CD4-positive, alpha-beta T cell (primary cell): ENCODE results near the gene PSAPL1. TPM values are rescaled to one million over a fixed set of nuclear protein-coding genes. Genes with fewer than 3 reads are reported as not detected.

Source experiments
- ATAC-seq: fragments of 200-7000 bp; cut with Tn5 transposase; one replicate; pipeline ENCODE4 v1.10.0; 2022; ENCODE audit warnings: mild to moderate bottlenecking; ENCODE audit not compliant: poor library complexity
- CTCF ChIA-PET: fragments of 350-600 bp; sonication (Branson Sonifier 250); formaldehyde crosslinking; loops from one replicate; lab custom pipeline; 2021; ENCODE audit warnings: antibody characterized with exemption, inconsistent platforms; lab: Charles Lee
- POLR2A ChIA-PET: fragments of 350-600 bp; sonication (Branson Sonifier 250); formaldehyde crosslinking; loops from one replicate; lab custom pipeline; 2021; ENCODE audit warnings: antibody characterized with exemption, inconsistent platforms; lab: Charles Lee
- DNase-seq, 14 experiments: peaks; one replicate each; pipeline ENCODE4 v3.0.0-alpha.2; 2013 to 2020; ENCODE audit warnings: mixed read lengths in 2 of 14
- H3K27ac ChIP-seq, 2 donors: one replicate each; pipeline versions ENCODE4 v1.5.1 to v1.7.0; 2013; ENCODE audit warnings: low read length in 2 of 2, low read depth in 1 of 2, mild to moderate bottlenecking in 1 of 2
- H3K27me3 ChIP-seq, 2 experiments: 1 replicate in 1 of 2; 2 replicates in 1 of 2; pipeline versions ENCODE4 v1.6.1 to v1.7.0; 2013; ENCODE audit warnings: low read length in 2 of 2, control low read depth in 1 of 2, mild to moderate bottlenecking in 1 of 2, moderate library complexity in 1 of 2; ENCODE audit not compliant: insufficient read depth in 2 of 2, control insufficient read depth in 1 of 2
- H3K36me3 ChIP-seq: one replicate; pipeline ENCODE4 v1.6.1; 2013; ENCODE audit warnings: low read length, control low read depth; ENCODE audit not compliant: insufficient read depth
- H3K4me1 ChIP-seq: one replicate; pipeline ENCODE4 v1.6.1; 2013; ENCODE audit warnings: low read length, control low read depth; ENCODE audit not compliant: insufficient read depth
- H3K4me3 ChIP-seq: one replicate; pipeline ENCODE4 v1.5.1; 2013; ENCODE audit warnings: mild to moderate bottlenecking, low read length, moderate library complexity
- H3K9me3 ChIP-seq, 2 experiments: 1 replicate in 1 of 2; 2 replicates in 1 of 2; pipeline versions ENCODE4 v1.6.1 to v1.7.0; 2013; ENCODE audit warnings: low read length in 2 of 2, mild to moderate bottlenecking in 2 of 2, control low read depth in 1 of 2, moderate library complexity in 1 of 2; ENCODE audit not compliant: control insufficient read depth in 1 of 2, insufficient read depth in 1 of 2
- H3K27ac Mint-ChIP-seq: one replicate; pipeline ENCODE4 v1.8.0; 2020; ENCODE audit warnings: mixed read lengths
- H3K27me3 Mint-ChIP-seq: one replicate; pipeline ENCODE4 v1.8.0; 2021; ENCODE audit warnings: mixed read lengths
- H3K36me3 Mint-ChIP-seq: one replicate; pipeline ENCODE4 v1.8.0; 2021; ENCODE audit warnings: low read depth, mixed read lengths
- H3K4me1 Mint-ChIP-seq: one replicate; pipeline ENCODE4 v1.8.0; 2021; ENCODE audit warnings: low read depth, mixed read lengths
- H3K4me3 Mint-ChIP-seq: one replicate; pipeline ENCODE4 v1.8.0; 2020; ENCODE audit warnings: mild to moderate bottlenecking, mixed read lengths
- H3K9me3 Mint-ChIP-seq: one replicate; pipeline ENCODE4 v1.8.0; 2020; ENCODE audit warnings: mixed read lengths
- intact Hi-C, 2 experiments: fragments of 100-400 bp; cut with DNase I in 1 of 2; cut with micrococcal nuclease in 1 of 2; formaldehyde crosslinking; loops; one replicate each; pipeline versions ENCODE4 v1.15.1 to v1.9.0; 2023 to 2025; cut with DNase I, micrococcal nuclease
- total RNA-seq, 174 experiments: library from RNA in 2 of 174; stranded (reverse) in 2 of 174; gene quantifications; one replicate each; pipeline ENCODE4 v1.2.3 and lab custom pipeline; 2021 to 2026
- TF ChIP-seq, protein P1 (sequence below): fragments of 200-600 bp; IDR thresholded peaks from one replicate; pipeline ENCODE4 v1.8.0; 2022; ENCODE audit warnings: antibody characterized with exemption, mild to moderate bottlenecking

PSAPL1 gene
- total RNA-seq, 2 experiments from 2014 or later = not detected

DNA sequence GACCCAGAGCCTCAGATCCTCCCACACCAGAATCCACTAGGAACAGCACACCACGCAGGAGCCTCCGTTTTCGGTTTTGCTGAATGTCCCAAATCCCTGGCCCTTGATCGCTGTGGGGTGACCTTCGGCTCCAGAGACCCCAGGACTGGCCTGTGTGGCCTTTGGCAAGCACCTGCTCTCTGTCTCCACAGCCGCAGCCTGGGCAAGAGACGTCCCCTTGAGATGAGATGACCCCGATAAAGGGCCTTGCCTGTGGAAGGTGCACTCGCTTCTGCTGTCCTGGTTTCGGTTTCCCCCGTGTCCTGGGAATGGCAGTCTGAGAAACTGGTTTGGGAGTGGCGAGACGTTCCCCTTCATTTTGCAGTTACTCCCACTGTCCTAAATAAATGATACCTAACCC, 9.6 kb downstream of the PSAPL1 start:
- no peak for DNase-seq
- no peaks in the 10 kb centered on the region for H3K4me1 Mint-ChIP-seq
- POLR2A ChIA-PET = no interaction called here
- no peaks in the 10 kb centered on the region for H3K36me3 Mint-ChIP-seq
- H3K9me3 Mint-ChIP-seq = no peaks in the 10 kb centered on the region
- Histone ChIP-seq H3K36me3 (no peaks in the 10 kb centered on the region), H3K9me3 (no peaks in the 10 kb centered on the region), H3K4me3 (no peak overlapping the region), H3K4me1 (no peaks in the 10 kb centered on the region), H3K27ac (no peak overlapping the region), H3K27me3 (no peaks in the 10 kb centered on the region)
- H3K27ac Mint-ChIP-seq = no peak overlapping the region
- no peak overlapping the region for H3K4me3 Mint-ChIP-seq
- intact Hi-C loops = no loop called here
- TF ChIP-seq, protein P1, sequence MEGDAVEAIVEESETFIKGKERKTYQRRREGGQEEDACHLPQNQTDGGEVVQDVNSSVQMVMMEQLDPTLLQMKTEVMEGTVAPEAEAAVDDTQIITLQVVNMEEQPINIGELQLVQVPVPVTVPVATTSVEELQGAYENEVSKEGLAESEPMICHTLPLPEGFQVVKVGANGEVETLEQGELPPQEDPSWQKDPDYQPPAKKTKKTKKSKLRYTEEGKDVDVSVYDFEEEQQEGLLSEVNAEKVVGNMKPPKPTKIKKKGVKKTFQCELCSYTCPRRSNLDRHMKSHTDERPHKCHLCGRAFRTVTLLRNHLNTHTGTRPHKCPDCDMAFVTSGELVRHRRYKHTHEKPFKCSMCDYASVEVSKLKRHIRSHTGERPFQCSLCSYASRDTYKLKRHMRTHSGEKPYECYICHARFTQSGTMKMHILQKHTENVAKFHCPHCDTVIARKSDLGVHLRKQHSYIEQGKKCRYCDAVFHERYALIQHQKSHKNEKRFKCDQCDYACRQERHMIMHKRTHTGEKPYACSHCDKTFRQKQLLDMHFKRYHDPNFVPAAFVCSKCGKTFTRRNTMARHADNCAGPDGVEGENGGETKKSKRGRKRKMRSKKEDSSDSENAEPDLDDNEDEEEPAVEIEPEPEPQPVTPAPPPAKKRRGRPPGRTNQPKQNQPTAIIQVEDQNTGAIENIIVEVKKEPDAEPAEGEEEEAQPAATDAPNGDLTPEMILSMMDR = no peak
- no peak for ATAC-seq
- CTCF ChIA-PET = no interaction called here
- H3K27me3 Mint-ChIP-seq = no peaks in the 10 kb centered on the region

DNA sequence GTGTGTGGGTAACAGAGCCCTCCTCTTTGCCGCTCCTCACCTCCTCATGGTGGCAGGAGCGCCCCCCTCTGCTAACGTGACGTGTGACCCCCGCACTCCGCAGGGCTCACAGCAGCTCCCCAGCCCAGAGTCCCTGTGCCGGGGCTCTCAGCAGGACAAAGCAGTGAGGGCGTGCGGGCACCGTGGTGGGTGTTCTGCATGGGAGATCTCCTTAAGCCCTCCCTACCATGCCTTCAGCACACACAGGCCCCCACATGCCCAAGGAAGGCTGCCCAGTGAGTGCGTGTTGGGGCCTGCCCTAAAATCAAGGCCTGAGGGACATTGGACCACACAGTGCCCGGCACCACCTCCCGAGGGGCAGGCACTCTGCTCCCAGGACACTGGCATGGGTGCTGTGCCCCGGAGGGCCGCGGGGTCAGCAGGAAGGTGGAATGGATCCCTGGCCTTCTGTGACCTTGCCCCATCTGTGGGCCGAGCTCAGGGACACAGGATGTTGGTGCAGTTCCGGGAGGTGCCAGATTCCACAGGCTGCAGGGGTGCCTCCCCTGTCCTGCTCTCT, 10.1 kb downstream of the PSAPL1 start:
- Histone ChIP-seq H3K36me3 (no peaks in the 10 kb centered on the region), H3K27me3 (no peaks in the 10 kb centered on the region), H3K27ac (no peak overlapping the region), H3K9me3 (no peaks in the 10 kb centered on the region), H3K4me3 (no peak overlapping the region), H3K4me1 (no peaks in the 10 kb centered on the region)
- ChIA-PET POLR2A (no interaction called here), CTCF (no interaction called here)
- ATAC-seq = no peak
- TF ChIP-seq, protein P1 = no peak
- Mint-ChIP-seq H3K9me3 (no peaks in the 10 kb centered on the region), H3K27me3 (no peaks in the 10 kb centered on the region), H3K36me3 (no peaks in the 10 kb centered on the region), H3K4me1 (no peaks in the 10 kb centered on the region), H3K27ac (no peak overlapping the region), H3K4me3 (no peak overlapping the region)
- intact Hi-C loops = no loop called here
- peak in 1 of 14 experiments; percentile 25 for DNase-seq

DNA sequence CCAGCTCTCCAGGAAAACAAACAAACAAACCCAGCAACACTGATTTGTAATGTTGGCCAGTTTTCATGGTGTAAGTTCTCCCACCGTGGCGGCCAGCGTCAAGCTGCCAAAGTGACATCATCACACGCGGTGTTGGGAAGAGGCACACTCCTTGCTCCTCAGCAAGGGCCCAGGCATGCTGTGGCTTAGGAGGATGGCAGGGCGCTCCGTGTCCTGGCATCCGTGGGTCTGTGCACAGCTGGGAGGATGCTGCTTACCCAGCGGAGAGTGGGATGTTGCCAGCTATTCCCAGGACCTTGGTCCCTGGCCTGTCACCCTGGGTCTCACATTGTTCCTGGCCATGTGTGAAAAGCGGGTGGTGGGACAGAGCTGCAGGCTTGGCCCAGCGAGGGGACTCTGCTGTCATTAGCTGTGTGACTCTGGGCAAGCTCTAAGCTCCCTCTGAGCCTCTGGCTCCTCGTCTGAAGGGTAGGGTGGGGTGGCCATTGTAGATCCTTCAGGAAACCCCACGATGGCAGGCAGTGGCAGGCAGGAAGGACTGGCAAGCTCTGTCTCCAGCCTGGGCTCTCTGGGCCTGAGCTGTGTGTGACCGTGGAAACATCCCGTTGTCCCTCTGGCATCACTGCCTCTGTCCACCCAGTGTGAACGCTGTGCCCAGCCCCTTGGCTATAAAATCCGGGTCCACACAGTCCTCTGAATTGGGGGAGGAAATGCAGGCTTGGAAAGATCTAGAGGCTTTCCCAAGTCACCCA, 10.8 kb downstream of the PSAPL1 start:
- DNase-seq (no peak), ATAC-seq (no peak)
- CTCF ChIA-PET = no interaction called here
- Histone ChIP-seq H3K27me3 (no peaks in the 10 kb centered on the region), H3K36me3 (no peaks in the 10 kb centered on the region), H3K4me1 (no peaks in the 10 kb centered on the region), H3K27ac (no peak overlapping the region), H3K9me3 (no peaks in the 10 kb centered on the region), H3K4me3 (no peak overlapping the region)
- no peak overlapping the region for H3K4me3 Mint-ChIP-seq
- TF ChIP-seq, protein P1 = no peak
- POLR2A ChIA-PET = no interaction called here
- no peaks in the 10 kb centered on the region for H3K36me3 Mint-ChIP-seq
- no peaks in the 10 kb centered on the region for H3K9me3 Mint-ChIP-seq
- intact Hi-C loops = no loop called here
- no peaks in the 10 kb centered on the region for H3K4me1 Mint-ChIP-seq
- H3K27ac Mint-ChIP-seq = no peak overlapping the region
- H3K27me3 Mint-ChIP-seq = no peaks in the 10 kb centered on the region
